ENCODE data around the gene PITRM1.
"Not testable (repeated sequence)": the region's sequence is repeated elsewhere in the genome, so short reads cannot be mapped to it uniquely, and the experiment has no call there.

The PITRM1 gene

GRCh38 chr10:3115685-3116084 is 56.9 kb downstream of the PITRM1 start:
- no peak for DNase-seq

- DNase-seq, result no peak
Observed at GRCh38 chr10:3113343-3113720, 59.2 kb downstream of the PITRM1 start.

- DNase-seq, result no peak
Observed at GRCh38 chr10:3111621-3112163, 60.9 kb downstream of the PITRM1 start.

GRCh38 chr10:3110782-3111620 is 61.6 kb downstream of the PITRM1 start:
- no peak for DNase-seq

GRCh38 chr10:3109633-3110032 is 62.9 kb downstream of the PITRM1 start:
- DNase-seq, result no peak

DNA sequence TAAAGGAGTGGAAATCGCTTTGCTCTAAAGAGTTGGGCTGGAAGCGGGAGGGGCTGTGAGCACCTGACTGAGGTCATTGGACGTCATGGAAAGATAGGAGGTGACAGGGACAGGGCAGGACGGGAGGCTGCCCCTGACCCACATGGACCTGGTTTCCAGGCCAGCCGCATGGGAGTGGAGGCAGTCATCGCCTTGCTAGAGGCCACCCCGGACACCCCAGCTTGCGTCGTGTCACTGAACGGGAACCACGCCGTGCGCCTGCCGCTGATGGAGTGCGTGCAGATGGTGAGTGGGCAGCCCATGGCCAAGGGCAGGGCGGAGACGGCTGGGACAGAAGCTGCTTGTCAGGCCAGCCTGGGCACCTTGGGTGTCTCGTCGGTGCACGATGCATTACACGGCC is 63.4 kb downstream of the PITRM1 start:
- no peak for DNase-seq

DNA sequence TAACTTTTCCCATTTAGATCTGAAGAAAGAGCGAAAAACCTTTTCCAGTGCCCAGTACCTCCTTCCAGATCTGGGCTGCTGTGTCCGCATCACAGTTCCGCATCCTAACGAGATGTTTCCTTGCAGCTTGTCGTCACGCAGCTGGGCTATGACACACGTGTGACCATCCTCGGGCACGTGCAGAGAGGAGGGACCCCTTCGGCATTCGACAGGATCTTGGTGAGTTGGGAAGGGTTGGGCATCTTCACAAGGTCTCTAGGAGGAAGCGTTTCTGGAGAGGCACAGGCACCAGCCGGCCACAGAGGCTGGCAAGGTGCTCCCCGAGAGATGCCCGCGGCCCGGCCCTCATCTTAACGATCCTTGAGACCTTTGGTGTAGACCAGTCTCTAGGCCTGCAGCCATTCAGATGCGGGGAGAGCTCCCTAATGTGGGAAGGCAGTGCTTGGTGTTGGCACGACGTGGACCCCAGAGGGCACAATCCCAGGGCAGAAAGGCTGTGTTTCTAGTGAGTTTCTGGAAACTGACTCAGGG is 63.9 kb downstream of the PITRM1 start:
- DNase-seq, result no peak

DNA sequence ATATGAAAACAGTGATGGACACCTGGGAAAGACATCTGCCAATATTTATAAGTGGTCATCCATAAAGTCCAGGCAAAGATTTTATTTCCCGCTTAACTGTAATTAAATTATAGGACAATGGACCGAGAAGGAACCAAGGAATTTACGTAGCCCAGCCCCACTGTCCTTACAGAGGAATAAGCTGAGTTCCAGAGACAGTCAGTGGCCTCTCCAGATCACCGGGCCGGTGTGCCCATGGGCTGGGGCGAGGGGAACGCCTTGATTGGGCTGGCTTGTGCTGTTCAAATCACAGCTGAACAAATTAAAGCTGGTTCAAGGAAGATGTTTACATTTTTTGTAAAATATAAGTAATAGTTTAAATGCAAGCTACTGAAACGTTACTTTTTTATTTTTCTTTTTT is 64.5 kb downstream of the PITRM1 start:
- no peak for DNase-seq

DNA sequence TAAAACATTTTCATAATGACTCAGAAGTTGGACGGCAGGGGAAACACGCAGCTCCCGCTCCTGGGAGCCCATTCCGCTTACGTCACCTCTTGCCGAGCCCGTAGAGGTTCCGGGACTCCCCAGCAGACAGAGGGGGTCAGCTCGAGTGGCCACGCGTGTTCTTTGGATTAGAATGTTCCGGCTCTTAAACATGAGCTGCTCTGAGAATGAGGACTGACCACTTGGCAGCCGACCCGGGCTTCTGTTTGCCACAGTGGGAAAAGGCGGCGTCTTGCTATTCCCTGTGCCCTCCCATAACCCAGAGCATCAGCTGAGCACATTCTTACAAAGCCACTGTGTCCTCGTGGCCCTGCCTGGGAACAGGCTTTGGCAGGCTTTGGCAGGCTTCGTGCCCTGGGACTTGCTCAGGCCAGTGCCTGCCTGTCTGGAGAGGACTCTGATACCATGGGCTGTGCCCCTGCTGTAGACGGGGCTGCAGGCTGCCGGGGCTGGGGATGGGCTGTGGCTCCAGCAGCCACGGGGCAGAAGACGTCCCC is 65.1 kb downstream of the PITRM1 start:
- no peak for DNase-seq

GRCh38 chr10:3106928-3107425 is 65.6 kb downstream of the PITRM1 start:
- no peak for DNase-seq

DNA sequence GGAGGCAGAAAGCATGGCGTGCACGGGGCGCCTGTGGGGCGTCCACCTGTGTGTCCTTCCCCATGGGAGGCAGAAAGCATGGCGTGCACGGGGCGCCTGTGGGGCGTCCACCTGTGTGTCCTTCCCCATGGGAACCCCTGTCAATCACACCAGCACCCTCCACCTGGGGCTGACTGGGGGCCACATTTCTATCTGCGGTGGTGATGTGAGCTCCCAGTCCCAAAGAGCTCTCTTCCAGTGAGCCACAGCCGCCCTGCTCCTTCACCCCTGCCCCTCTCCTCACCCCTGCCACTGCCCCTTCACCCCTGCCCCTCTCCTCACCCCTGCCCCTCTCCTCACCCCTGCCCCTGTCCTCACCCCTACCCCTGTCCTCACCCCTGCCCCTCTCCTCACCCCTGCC is 66.3 kb downstream of the PITRM1 start:
- DNase-seq, result not testable (repeated sequence)

- DNase-seq, result no peak
Observed at GRCh38 chr10:3105905-3106304, 66.7 kb downstream of the PITRM1 start.

DNA sequence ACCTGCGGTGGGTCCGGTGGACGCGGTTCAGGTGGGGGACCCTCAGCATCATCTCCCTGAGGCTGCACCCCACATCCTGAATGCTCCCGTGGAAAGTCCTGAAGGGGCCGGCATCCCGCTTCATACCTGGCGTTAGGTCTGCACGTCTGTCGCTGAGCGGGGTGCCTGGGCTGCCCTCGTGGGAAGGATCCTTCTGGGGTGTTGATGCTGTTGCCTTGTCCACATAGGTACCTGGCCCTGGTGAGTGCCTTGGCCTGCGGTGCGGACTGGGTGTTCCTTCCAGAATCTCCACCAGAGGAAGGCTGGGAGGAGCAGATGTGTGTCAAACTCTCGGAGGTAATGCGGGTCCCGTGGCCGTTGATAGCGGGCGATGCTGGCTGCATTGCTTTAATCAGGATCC is 67.4 kb downstream of the PITRM1 start:
- no peak for DNase-seq

GRCh38 chr10:3104251-3104918 is 68.2 kb downstream of the PITRM1 start:
- no peak for DNase-seq

DNA sequence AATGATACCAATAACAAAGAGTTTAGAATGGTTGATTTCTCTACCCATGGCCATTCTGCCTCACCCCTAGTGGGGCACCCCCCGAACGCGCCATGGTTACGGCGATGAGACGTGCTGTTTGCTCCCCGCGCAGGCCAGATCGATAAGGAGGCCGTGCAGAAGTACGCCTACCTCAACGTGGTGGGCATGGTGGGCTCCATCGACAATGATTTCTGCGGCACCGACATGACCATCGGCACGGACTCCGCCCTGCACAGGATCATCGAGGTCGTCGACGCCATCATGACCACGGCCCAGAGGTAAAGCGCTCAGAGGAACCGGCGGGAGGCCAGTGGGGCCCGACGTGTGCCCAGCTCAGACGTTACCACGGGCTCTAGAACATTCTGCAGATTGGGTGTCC is 68.9 kb downstream of the PITRM1 start:
- DNase-seq, result no peak

- no peak for DNase-seq
Observed at GRCh38 chr10:3102720-3103427, 69.7 kb downstream of the PITRM1 start.

DNA sequence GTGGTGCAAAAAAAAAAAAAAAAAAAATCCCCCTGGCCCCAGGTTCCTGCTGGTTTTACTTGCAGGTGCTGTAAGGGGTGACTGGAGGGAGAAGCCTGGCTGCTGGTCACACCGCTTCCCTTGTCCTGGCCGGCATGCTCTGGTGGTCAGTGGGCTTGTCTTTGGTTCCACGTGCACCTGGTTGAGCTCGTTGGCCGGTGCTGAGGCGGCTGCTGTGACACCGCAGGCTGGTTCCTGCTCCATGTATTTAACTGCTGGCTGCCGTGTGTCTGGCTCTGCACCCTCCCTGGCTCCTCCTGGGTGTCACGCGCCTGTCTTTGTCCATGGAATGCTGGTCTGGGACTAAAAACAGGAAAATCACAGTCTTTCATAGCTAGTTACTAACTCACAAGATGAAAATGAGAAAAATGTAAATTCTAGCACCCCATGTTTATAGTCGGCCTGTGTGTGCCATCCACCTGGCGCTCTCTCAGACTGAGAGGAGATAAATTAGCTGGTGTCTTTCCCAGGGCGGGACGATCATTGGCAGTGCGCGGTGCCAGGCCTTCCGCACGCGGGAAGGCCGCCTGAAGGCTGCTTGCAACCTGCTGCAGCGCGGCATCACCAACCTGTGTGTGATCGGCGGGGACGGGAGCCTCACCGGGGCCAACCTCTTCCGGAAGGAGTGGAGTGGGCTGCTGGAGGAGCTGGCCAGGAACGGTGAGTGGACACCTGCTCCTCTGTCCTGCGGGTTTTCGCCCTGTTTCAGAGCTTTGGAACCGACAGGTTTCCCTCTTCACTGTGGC is 71.5 kb downstream of the PITRM1 start:
- DNase-seq, result no peak

- DNase-seq, result no peak
Observed at GRCh38 chr10:3100093-3100792, 72.3 kb downstream of the PITRM1 start.

GRCh38 chr10:3099291-3100092 is 73.1 kb downstream of the PITRM1 start:
- no peak for DNase-seq

GRCh38 chr10:3098689-3099088 is 73.9 kb downstream of the PITRM1 start:
- no peak for DNase-seq
